ENCODE data around the gene HSD17B12.

The HSD17B12 gene

GRCh38 chr11:43812471-43812870 lies 131.9 kb downstream of the HSD17B12 start:
- DNase-seq: no peak

- DNase-seq: no peak
These were observed 137.7 kb downstream of the HSD17B12 start for GRCh38 chr11:43818220-43818619.

- no peak for DNase-seq
These were observed 139.4 kb downstream of the HSD17B12 start for GRCh38 chr11:43819926-43820325.

- no peak for DNase-seq
These were observed 142.8 kb downstream of the HSD17B12 start for GRCh38 chr11:43823316-43823715.

DNA sequence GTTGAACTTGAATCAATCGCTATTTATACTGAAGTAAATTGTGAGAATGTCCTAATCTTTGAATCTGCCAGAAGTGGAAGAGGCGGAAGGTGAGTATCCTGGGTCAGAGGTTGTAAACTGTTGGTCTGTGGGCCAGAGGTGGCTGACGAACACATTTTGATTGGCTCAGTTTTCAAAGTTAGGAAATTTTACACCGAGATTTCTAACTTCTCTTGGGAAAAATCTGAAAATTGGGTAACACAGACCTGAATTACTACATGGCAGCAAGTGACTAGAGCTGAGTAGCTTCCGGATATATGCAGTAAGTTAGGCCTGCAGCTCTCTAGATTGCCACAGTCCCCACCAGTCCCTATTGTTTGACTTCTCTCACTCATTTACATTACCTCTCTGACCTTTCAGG lies 143.3 kb downstream of the HSD17B12 start:
- no peak for DNase-seq

DNA sequence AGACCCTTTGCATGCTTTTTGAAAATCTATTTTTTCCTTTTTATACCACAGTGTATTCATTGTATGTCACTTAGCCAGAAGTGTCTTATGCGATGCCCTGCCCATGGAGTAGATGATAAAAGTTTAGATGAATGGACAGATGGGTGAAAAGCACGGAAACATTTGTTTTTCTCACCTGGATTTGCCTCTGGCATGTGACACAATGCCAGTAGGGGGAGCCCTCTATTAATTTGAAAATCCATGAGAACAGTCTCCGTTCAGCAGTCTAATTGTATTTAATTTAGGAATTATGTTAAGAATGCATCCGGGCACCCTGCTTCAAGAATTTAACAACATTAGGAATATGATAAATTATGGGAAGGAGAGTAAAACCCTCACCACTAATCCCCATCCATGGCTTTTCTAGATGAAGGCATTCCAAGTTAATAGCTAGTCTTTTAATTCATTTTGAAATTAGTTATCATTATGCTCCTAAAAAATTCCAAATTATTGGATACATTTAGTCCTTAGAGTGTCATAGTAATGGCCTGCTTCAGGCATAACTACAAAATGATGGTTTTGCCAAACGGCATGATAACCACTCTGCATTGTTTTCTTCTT lies 144.8 kb downstream of the HSD17B12 start:
- no peak for DNase-seq

- no peak for DNase-seq
These were observed 150.4 kb downstream of the HSD17B12 start for GRCh38 chr11:43830928-43831440.

GRCh38 chr11:43832536-43832935 lies 152.0 kb downstream of the HSD17B12 start:
- DNase-seq: no peak

GRCh38 chr11:43833657-43834073 lies 153.1 kb downstream of the HSD17B12 start:
- peak; percentile 38 for DNase-seq

DNA sequence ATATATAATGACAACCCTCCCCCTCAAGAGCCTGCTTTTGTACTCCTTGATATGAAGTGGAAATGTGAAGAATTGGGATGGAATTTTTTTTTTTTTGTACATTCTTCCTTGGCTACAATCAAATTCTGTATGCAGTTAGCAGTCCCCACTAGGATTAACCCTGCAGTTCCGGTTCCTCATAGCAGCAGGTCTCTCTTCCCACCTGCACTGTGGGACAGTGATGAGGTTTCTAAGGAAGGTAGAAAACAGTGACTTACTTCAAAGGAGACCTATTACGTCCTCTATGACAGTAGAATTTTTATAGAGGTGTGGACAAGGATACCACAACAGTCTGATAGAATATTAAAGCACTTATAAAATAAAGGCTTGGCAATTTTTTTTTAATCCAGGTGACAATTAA lies 153.7 kb downstream of the HSD17B12 start:
- DNase-seq: no peak

DNA sequence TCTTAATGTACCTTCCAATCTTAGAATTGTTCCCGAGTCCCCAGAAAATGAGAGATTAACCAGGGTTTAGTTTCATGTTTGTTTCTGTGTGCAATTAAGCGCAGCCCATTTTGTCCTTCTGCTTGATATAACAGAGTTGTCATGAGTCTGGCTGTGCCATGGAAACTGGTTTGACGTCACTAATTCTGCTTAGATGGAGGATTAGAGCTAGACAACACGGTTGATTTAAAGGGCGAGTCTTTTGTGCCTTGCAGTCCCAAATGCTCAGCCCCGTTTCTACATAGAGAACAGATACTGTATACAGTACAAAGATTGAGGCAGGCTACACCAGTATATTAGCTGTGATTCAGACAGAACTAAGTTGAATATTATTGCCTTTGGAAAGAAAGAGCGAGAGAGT lies 154.6 kb downstream of the HSD17B12 start:
- DNase-seq: no peak

- no peak for DNase-seq
These were observed 157.3 kb downstream of the HSD17B12 start for GRCh38 chr11:43837879-43838278.

- DNase-seq: no peak
These were observed 161.5 kb downstream of the HSD17B12 start for GRCh38 chr11:43842021-43842420.

DNA sequence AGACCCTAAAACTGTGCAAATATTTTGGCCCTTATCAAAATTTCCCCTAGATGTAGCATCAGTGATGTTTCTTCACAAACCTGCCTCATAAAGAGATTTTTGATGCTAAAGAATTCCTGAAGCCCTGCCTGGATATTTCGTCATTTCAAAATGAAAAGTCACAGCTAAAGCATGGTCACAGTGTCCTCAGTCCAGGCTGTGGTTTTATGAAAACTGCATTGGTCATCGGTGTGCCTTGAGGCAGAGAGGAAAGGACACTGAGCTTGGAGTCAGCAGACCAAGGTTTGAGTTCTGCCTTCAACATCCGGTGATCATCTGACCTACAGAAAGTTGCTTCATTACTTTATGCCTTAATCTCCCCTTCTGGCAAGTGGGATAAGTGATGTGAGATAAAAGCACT lies 165.3 kb downstream of the HSD17B12 start:
- no peak for DNase-seq

DNA sequence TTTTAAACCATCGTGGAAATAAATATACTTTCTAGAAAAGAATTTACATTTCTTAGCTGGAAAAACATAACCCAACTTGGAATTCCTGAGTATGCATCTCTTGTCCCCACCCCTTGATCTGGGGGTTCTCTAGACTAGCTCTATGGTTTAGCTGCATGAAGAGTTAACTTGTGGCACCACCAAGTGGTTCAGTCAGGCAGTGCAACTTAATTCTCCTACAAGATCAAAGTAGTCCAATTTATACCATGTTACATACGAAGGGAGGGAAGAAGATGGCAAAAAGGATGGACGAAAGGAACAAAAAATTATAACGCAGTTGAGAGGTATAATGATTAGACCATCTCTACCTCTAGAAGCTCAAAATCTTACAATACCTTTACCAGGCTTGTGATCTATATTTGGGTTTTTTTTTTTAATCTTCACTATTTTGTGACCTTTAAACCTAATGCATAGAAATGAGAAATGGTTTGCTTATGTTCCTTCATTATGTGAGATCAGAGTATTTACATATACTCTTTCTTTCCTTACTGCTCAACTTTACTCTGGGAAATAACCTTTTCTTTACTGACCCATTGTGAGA lies 171.6 kb downstream of the HSD17B12 start:
- peak; percentile 63 for DNase-seq

DNA sequence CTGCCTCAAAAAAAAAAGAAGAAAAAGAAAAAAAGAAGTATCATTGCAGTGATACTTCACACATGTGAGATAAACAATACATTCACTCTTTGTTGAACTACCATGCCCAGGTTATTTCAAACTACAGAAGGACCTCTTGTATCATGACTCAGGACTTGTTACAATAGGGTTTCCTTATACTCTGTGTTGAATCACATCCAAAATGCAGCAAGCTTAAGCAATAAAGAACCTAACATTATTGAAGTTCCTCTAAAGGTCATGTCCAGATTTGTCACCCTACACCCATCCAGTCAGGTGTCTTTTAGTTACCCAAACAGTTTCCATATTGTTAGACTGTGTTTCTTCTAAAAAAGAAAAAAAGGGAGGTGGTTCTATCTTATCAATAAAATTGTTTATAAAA lies 173.2 kb downstream of the HSD17B12 start:
- no peak for DNase-seq

DNA sequence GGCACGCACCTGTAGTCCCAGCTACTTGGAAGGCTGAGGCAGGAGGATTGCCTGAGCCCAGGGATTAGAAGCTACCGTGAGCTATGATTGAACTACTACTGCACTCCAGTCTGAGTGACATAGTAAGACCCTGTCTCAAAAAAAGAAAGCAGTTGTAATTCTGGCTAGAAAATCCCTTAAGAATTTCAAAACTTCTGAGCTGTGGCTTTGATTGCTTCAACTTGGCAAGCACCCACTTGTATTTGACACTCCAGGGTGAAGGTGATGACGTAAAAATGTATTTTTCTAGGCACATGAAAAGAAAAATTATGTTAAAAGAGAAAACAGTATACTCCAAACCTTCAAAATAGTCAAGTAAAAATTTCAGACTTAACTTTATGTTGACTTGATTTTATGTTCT lies 176.5 kb downstream of the HSD17B12 start:
- DNase-seq: no peak

GRCh38 chr11:43861141-43861540 lies 180.6 kb downstream of the HSD17B12 start:
- no peak for DNase-seq

DNA sequence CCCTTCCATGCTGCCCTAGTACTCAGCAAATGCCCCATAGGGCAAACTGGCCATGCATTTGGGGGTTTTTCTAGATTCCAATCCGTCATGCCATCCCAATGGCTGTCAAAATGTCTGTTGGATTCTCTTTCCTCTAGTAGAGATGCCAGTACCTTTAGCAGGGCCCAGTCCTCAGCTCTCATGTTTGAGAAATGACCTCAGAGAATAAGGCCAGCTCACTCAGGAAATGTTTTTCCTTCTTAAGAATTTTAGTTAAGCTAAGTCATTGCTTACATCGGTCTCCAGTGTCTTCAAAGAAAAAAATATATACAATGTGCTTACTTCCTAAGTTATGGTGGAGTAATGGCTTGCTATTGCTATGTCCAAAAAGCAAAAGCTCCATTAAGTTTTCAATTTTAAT lies 186.0 kb downstream of the HSD17B12 start:
- no peak for DNase-seq

- no peak for DNase-seq
These were observed 186.4 kb downstream of the HSD17B12 start for GRCh38 chr11:43866969-43867368.

DNA sequence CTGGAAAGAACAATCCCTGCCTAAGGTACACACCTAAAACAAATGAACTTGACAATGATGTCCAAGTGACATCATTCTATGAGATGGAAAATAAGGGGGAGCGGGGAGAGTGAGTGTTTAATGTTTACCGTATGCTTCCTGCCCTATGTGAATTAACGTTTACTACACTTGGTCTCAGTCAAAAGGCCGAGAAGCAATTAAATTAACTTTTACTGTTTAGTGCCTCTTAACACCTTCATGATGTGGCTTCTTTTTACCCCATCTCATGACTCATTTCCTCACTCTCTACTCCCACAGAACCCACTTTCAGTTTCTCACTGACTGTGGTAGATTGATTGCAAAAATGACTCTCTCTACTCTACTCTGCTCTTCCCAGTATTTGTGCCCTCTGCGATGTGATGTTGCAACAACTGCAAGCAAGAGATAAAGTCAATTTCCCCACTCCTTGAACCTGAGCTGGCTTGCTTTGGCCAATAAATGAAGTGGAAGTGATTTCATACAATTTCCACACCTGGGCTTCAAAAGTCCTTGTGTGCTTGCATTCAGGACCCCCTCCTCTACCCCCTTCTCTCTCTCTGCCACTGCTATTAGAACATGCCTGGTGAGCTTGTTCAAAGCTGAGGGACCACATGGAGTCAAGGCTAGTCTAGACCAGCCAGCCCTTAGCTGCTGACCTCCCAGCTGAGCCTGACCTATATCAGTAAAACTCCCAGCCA lies 188.5 kb downstream of the HSD17B12 start:
- DNase-seq: no peak

DNA sequence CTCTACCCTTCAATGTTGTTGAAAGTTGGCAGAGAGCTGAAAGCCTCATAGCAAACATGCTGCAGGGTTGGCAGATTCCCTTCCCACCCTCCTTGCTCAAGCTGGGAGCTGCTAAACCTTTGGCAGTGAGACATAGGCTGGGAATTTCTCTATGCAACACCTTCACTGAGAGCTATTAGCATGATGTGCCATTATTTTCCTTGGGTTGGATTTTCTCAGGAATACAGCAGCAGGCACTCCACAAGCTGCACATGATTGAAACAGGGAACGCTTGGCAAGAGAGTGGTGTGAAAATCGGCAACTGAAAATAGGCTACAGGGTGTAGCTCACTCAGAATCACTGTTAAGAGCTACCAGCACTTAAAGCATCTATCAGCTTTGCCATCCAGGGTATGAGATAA lies 190.5 kb downstream of the HSD17B12 start:
- DNase-seq: no peak

- DNase-seq: no peak
These were observed 192.5 kb downstream of the HSD17B12 start for GRCh38 chr11:43872995-43873394.

DNA sequence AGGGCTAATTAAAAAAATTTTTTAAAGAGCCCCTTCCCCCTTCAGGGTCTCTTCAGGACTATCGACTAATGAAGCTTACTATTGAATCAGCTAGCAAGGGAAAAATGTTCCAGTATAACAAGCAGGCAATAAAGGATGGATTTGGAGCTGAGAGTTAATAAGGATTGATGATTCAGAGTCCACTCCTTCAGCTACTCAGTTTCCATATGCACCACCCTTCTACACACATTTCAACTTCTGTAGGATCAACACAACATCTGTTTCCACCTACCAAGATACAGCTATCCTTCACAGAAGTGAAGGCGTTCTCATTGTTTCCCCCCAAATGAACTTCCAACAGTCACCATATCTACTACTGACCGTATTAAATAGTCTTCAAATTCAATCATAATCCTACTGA lies 193.5 kb downstream of the HSD17B12 start:
- no peak for DNase-seq

All from femur (tissue), 1 donor.